HEK293 (cell line): ENCODE measurements around the gene ITPR2.

ENCODE experiments used
- CTCF ChIA-PET: fragments of 350-600 bp; formaldehyde crosslinking; extraction: SDS; loops from one replicate; lab custom pipeline; 2021; ENCODE audit warnings: antibody characterized with exemption; lab: Yijun Ruan, JAX
- POLR2A ChIA-PET: fragments of 300-600 bp; formaldehyde crosslinking; extraction: SDS; loops from one replicate; lab custom pipeline; 2020; ENCODE audit warnings: antibody characterized with exemption, inconsistent platforms; lab: Yijun Ruan, JAX
- H3K27ac ChIP-seq: fragments of 200-500 bp; sonication (Bioruptor generic); 2 replicates; pipeline ENCODE4 v1.5.1; 2014; ENCODE audit warnings: low read depth, low read length, control low read depth, inconsistent platforms; ENCODE audit errors: extremely low read depth
- H3K36me3 ChIP-seq, 2 experiments: fragments of 200-500 bp in 1 of 2; sonication (Bioruptor generic) in 1 of 2; 1 replicate in 1 of 2; 2 replicates in 1 of 2; pipeline ENCODE4 v1.5.1; 2014 to 2017; ENCODE audit warnings: inconsistent platforms in 2 of 2, low read length in 2 of 2; ENCODE audit not compliant: control insufficient read depth in 2 of 2, insufficient read depth in 1 of 2
- H3K4me1 ChIP-seq: fragments of 200-500 bp; sonication (Bioruptor generic); 2 replicates; pipeline ENCODE4 v1.5.1; 2014; ENCODE audit warnings: mild to moderate bottlenecking, low read length, inconsistent platforms; ENCODE audit not compliant: control insufficient read depth, insufficient read depth
- H3K4me3 ChIP-seq: 2 replicates; pipeline ENCODE4 v1.5.1; 2011; ENCODE audit warnings: low read depth, mild to moderate bottlenecking, control low read depth, low read length, moderate library complexity
- H3K9me3 ChIP-seq: fragments of 200-500 bp; sonication (Bioruptor generic); 2 replicates; pipeline ENCODE4 v1.5.1; 2014; ENCODE audit warnings: low read depth, low read length, inconsistent platforms; ENCODE audit not compliant: control insufficient read depth, insufficient read depth
- HIC1 ChIP-seq: fragments of 450-650 bp; formaldehyde crosslinking; IDR thresholded peaks from 2 replicates; pipeline ENCODE4 v1.5.1; 2016; ENCODE audit warnings: missing biosample characterization, missing genetic modification characterization
- OSR2 ChIP-seq: fragments of 450-650 bp; formaldehyde crosslinking; IDR thresholded peaks from 2 replicates; pipeline ENCODE4 v1.5.1; 2016; ENCODE audit warnings: missing biosample characterization, missing genetic modification characterization
- SCRT2 ChIP-seq: fragments of 450-650 bp; formaldehyde crosslinking; IDR thresholded peaks from 2 replicates; pipeline ENCODE4 v1.5.1; 2016; ENCODE audit warnings: missing biosample characterization, missing genetic modification characterization
- SETDB1 ChIP-seq: IDR thresholded peaks from one replicate; pipeline ENCODE4 v1.6.1; 2017; ENCODE audit warnings: mild to moderate bottlenecking, low read length, moderate library complexity, mixed read lengths; ENCODE audit not compliant: insufficient read length
- ZBTB49 ChIP-seq: fragments of 450-650 bp; formaldehyde crosslinking; IDR thresholded peaks from 2 replicates; pipeline ENCODE4 v1.5.1; 2016; ENCODE audit warnings: missing biosample characterization, missing genetic modification characterization, low read depth
- ZIC2 ChIP-seq: fragments of 450-650 bp; formaldehyde crosslinking; IDR thresholded peaks from 2 replicates; pipeline ENCODE4 v1.5.1; 2016; ENCODE audit warnings: missing biosample characterization, missing genetic modification characterization
- ZNF184 ChIP-seq: fragments of 450-650 bp; IDR thresholded peaks from 2 replicates; pipeline ENCODE4 v1.5.1; 2018; ENCODE audit warnings: missing biosample characterization, mild to moderate bottlenecking, missing genetic modification characterization
- ZNF2 ChIP-seq: fragments of 450-650 bp; formaldehyde crosslinking; IDR thresholded peaks from 2 replicates; pipeline ENCODE4 v1.5.1; 2016; ENCODE audit warnings: missing biosample characterization, missing genetic modification characterization
- ZNF248 ChIP-seq: fragments of 450-650 bp; formaldehyde crosslinking; IDR thresholded peaks from 2 replicates; pipeline ENCODE4 v1.5.1; 2017; ENCODE audit warnings: missing biosample characterization, missing genetic modification characterization
- ZNF449 ChIP-seq: fragments of 450-650 bp; formaldehyde crosslinking; IDR thresholded peaks from 2 replicates; pipeline ENCODE4 v1.5.1; 2017; ENCODE audit warnings: missing biosample characterization, mild to moderate bottlenecking, missing genetic modification characterization, moderate library complexity
- ZNF510 ChIP-seq: fragments of 450-650 bp; formaldehyde crosslinking; IDR thresholded peaks from 2 replicates; pipeline ENCODE4 v1.5.1; 2018; ENCODE audit warnings: mild to moderate bottlenecking, missing genetic modification characterization, missing biosample characterization; ENCODE audit not compliant: insufficient replicate concordance
- ZNF530 ChIP-seq: fragments of 450-650 bp; formaldehyde crosslinking; IDR thresholded peaks from 2 replicates; pipeline ENCODE4 v1.5.1; 2016; ENCODE audit warnings: low read depth, missing biosample characterization, missing genetic modification characterization
- ZNF544 ChIP-seq: fragments of 450-650 bp; formaldehyde crosslinking; IDR thresholded peaks from 2 replicates; pipeline ENCODE4 v1.5.0; 2017; ENCODE audit warnings: missing biosample characterization, missing genetic modification characterization
- ZNF610 ChIP-seq: fragments of 450-650 bp; formaldehyde crosslinking; IDR thresholded peaks from 2 replicates; pipeline ENCODE4 v1.5.1; 2016; ENCODE audit warnings: missing biosample characterization, missing genetic modification characterization, borderline replicate concordance
- ZNF664 ChIP-seq: fragments of 450-650 bp; formaldehyde crosslinking; IDR thresholded peaks from 2 replicates; pipeline ENCODE4 v1.5.1; 2016; ENCODE audit warnings: missing biosample characterization, missing genetic modification characterization
- ZNF776 ChIP-seq: fragments of 450-650 bp; formaldehyde crosslinking; IDR thresholded peaks from 2 replicates; pipeline ENCODE4 v1.5.0; 2017; ENCODE audit warnings: missing biosample characterization, missing genetic modification characterization, borderline replicate concordance
- TF ChIP-seq, protein P1 (sequence below): fragments of 450-650 bp; formaldehyde crosslinking; IDR thresholded peaks from 2 replicates; pipeline ENCODE4 v1.5.1; 2016; ENCODE audit warnings: missing biosample characterization, missing genetic modification characterization
- TF ChIP-seq, protein P2 (sequence below): fragments of 450-650 bp; formaldehyde crosslinking; IDR thresholded peaks from 2 replicates; pipeline ENCODE4 v1.5.1; 2017; ENCODE audit warnings: missing biosample characterization, missing genetic modification characterization

ITPR2 gene

DNA sequence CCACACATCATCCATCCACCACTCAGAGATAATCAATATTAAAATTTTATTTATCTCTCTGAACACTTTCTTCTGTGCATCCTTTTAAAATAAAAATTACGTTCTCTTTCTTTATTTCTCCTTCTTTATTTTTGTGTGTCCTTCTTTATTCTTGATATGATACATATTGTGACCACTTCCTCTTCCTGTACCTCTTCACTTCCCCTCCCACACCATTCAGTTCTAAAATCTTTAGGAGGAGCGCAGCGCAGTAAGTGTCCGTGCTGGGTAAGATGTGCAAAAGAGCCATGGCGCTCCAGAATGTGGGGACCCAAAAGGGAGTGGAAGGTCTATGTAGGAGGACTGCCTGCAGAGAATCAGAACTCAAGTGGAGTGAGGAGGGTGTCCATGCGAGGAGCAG lies 256.7 kb downstream of the ITPR2 start:
- POLR2A ChIA-PET: no interaction called here
- H3K9me3 ChIP-seq: no peaks in the 10 kb centered on the region
- CTCF ChIA-PET: no interaction called here
- H3K4me3 ChIP-seq: no peak overlapping the region
- H3K36me3 ChIP-seq: peaks cover 0 to 4% of the 10 kb centered on the region in 2 experiments; a peak in 1 of 3 replicates
- no peak overlapping the region for H3K27ac ChIP-seq
- no peak for TF ChIP-seq HIC1
- no peak for TF ChIP-seq ZNF610 (tag by site-specific recombination)
- TF ChIP-seq ZNF248: no peak
- TF ChIP-seq ZIC2 (tag by site-specific recombination): no peak
- no peak for TF ChIP-seq ZNF530
- no peak for TF ChIP-seq ZNF776 (tag by site-specific recombination)
- no peak for TF ChIP-seq ZBTB49
- TF ChIP-seq ZNF2: no peak
- no peak for TF ChIP-seq ZNF510 (tag by site-specific recombination)
- no peak for TF ChIP-seq SCRT2 (tag by site-specific recombination)
- TF ChIP-seq OSR2 (tag by site-specific recombination): no peak
- no peak for TF ChIP-seq ZNF664 (tag by site-specific recombination)
- no peak for TF ChIP-seq ZNF184 (tag by site-specific recombination)
- no peak for TF ChIP-seq ZNF449 (tag by site-specific recombination)
- no peak for TF ChIP-seq SETDB1
- TF ChIP-seq, protein P1, sequence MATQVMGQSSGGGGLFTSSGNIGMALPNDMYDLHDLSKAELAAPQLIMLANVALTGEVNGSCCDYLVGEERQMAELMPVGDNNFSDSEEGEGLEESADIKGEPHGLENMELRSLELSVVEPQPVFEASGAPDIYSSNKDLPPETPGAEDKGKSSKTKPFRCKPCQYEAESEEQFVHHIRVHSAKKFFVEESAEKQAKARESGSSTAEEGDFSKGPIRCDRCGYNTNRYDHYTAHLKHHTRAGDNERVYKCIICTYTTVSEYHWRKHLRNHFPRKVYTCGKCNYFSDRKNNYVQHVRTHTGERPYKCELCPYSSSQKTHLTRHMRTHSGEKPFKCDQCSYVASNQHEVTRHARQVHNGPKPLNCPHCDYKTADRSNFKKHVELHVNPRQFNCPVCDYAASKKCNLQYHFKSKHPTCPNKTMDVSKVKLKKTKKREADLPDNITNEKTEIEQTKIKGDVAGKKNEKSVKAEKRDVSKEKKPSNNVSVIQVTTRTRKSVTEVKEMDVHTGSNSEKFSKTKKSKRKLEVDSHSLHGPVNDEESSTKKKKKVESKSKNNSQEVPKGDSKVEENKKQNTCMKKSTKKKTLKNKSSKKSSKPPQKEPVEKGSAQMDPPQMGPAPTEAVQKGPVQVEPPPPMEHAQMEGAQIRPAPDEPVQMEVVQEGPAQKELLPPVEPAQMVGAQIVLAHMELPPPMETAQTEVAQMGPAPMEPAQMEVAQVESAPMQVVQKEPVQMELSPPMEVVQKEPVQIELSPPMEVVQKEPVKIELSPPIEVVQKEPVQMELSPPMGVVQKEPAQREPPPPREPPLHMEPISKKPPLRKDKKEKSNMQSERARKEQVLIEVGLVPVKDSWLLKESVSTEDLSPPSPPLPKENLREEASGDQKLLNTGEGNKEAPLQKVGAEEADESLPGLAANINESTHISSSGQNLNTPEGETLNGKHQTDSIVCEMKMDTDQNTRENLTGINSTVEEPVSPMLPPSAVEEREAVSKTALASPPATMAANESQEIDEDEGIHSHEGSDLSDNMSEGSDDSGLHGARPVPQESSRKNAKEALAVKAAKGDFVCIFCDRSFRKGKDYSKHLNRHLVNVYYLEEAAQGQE (tag by site-specific recombination): no peak
- no peak for TF ChIP-seq ZNF544
- TF ChIP-seq, protein P2, sequence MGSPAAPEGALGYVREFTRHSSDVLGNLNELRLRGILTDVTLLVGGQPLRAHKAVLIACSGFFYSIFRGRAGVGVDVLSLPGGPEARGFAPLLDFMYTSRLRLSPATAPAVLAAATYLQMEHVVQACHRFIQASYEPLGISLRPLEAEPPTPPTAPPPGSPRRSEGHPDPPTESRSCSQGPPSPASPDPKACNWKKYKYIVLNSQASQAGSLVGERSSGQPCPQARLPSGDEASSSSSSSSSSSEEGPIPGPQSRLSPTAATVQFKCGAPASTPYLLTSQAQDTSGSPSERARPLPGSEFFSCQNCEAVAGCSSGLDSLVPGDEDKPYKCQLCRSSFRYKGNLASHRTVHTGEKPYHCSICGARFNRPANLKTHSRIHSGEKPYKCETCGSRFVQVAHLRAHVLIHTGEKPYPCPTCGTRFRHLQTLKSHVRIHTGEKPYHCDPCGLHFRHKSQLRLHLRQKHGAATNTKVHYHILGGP (tag by site-specific recombination): no peak
- peaks cover 4% of the 10 kb centered on the region for H3K4me1 ChIP-seq
